T-cell (primary cell): ENCODE measurements around the gene NMBR. TPM values are rescaled to one million over a fixed set of nuclear protein-coding genes. Genes with fewer than 3 reads are reported as not detected.

Experiments
- ATAC-seq, 4 experiments: fragments of 200-7000 bp in 3 of 4; fragments of 150-1000 bp in 1 of 4; cut with Tn5 transposase; replicated peaks in 1 of 4; 1 replicate in 3 of 4; 2 replicates in 1 of 4; pipeline ENCODE4 v1.10.0; 2021; ENCODE audit warnings: moderate library complexity in 3 of 4, mild to moderate bottlenecking in 2 of 4, moderate number of reproducible peaks in 1 of 4
- CTCF ChIA-PET, 2 donors: fragments of 300-600 bp; sonication (Branson Sonifier 250); formaldehyde crosslinking; loops; one replicate each; lab custom pipeline; 2022; ENCODE audit warnings: antibody characterized with exemption in 2 of 2; lab: Charles Lee
- POLR2A ChIA-PET, 2 donors: fragments of 300-600 bp; sonication (Branson Sonifier 250); formaldehyde crosslinking; loops; one replicate each; lab custom pipeline; 2022; ENCODE audit warnings: antibody characterized with exemption in 2 of 2; lab: Charles Lee
- DNase-seq, 35 experiments: peaks; one replicate each; pipeline versions ENCODE4 v3.0.0 to v3.0.0-alpha.2; 2013 to 2023
- H3K27ac ChIP-seq: one replicate; pipeline ENCODE4 v1.5.1; 2013; ENCODE audit warnings: low read length
- H3K27me3 ChIP-seq, 2 experiments: replicated peaks in 1 of 2; 1 replicate in 1 of 2; 2 replicates in 1 of 2; pipeline versions ENCODE4 v1.6.1 to v1.7.0; 2013; ENCODE audit warnings: low read length in 1 of 2, mixed read lengths in 1 of 2; ENCODE audit not compliant: control insufficient read depth in 2 of 2, insufficient read depth in 2 of 2; ENCODE audit errors: extremely low read depth in 1 of 2
- H3K36me3 ChIP-seq, 2 donors: 1 replicate in 1 of 2; 2 replicates in 1 of 2; pipeline versions ENCODE4 v1.6.1 to v1.7.0; 2013; ENCODE audit warnings: low read length in 1 of 2; ENCODE audit not compliant: control insufficient read depth in 2 of 2, insufficient read depth in 1 of 2; ENCODE audit errors: extremely low read depth in 1 of 2
- H3K4me1 ChIP-seq, 2 experiments: 1 replicate in 1 of 2; 2 replicates in 1 of 2; pipeline versions ENCODE4 v1.6.1 to v1.7.0; 2013; ENCODE audit warnings: low read length in 2 of 2, mixed read lengths in 1 of 2; ENCODE audit not compliant: insufficient read depth in 2 of 2, control insufficient read depth in 1 of 2; ENCODE audit errors: extremely low read depth in 1 of 2
- H3K4me3 ChIP-seq, 2 donors: 1 replicate in 1 of 2; 2 replicates in 1 of 2; pipeline versions ENCODE4 v1.5.1 to v1.7.0; 2013; ENCODE audit warnings: mild to moderate bottlenecking in 2 of 2, low read length in 1 of 2, moderate library complexity in 1 of 2; ENCODE audit not compliant: control insufficient read depth in 1 of 2; ENCODE audit errors: extremely low read depth in 1 of 2
- H3K9me3 ChIP-seq: 2 replicates; pipeline ENCODE4 v1.7.0; 2013
- H3K27ac Mint-ChIP-seq, 2 donors: one replicate each; pipeline ENCODE4 v1.8.0; 2020 to 2021; ENCODE audit warnings: mild to moderate bottlenecking in 2 of 2, mixed read lengths in 2 of 2
- H3K27me3 Mint-ChIP-seq, 2 donors: one replicate each; pipeline ENCODE4 v1.8.0; 2021 to 2022; ENCODE audit warnings: mixed read lengths in 2 of 2
- H3K36me3 Mint-ChIP-seq: one replicate; pipeline ENCODE4 v1.8.0; 2021; ENCODE audit warnings: mixed read lengths
- H3K4me1 Mint-ChIP-seq, 3 donors: one replicate each; pipeline ENCODE4 v1.8.0; 2020 to 2022; ENCODE audit warnings: mixed read lengths in 3 of 3, mild to moderate bottlenecking in 1 of 3
- H3K4me3 Mint-ChIP-seq, 3 donors: one replicate each; pipeline ENCODE4 v1.8.0; 2020 to 2022; ENCODE audit warnings: mild to moderate bottlenecking in 3 of 3, mixed read lengths in 3 of 3, moderate library complexity in 3 of 3
- H3K9me3 Mint-ChIP-seq, 3 donors: one replicate each; pipeline ENCODE4 v1.8.0; 2020 to 2022; ENCODE audit warnings: mixed read lengths in 3 of 3
- WGBS: methylation state at CpG from one replicate; pipeline ENCODE4 v1.1.5; 2013; ENCODE audit warnings: missing lambda C conversion rate; ENCODE audit not compliant: insufficient coverage; 5-methylcytosine and 5-hydroxymethylcytosine counted together
- total RNA-seq, 35 experiments: library from RNA in 6 of 35; stranded (reverse) in 6 of 35; fragments of 120-200 nt in 1 of 35; gene quantifications; one replicate each; pipeline versions ENCODE4 v1.2.1 to v1.2.4 and lab custom pipeline; 2013 to 2026

NMBR gene
- total RNA-seq, 5 donors from 2014 or later (not counting 1 experiment from before 2014, with no cell fraction given) = not detected

DNA sequence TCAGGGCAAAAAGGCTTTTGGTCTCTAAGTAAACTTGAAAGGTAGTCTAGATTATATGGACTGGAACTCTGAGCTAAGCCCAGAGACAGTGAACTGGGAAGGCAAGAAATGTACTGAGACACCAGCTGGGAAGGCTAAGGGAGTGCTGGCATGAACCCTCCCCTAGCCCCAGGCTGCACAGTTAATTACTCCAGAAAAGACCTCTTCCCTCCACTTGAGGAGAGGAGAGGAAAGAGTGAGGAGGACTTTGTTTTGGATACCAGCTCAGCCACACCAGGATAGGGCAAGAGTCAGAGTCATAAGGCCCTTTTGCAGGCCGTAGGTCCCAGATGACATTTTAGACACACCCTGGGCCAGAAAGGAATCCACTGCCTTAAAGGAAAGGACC is 98.3 kb downstream of the NMBR start:
- H3K4me1 ChIP-seq = no peaks in the 10 kb centered on the region
- H3K9me3 ChIP-seq = no peaks in the 10 kb centered on the region
- Mint-ChIP-seq H3K36me3 (no peaks in the 10 kb centered on the region), H3K4me1 (no peaks in the 10 kb centered on the region), H3K27ac (no peak overlapping the region), H3K27me3 (peaks cover 10 to 17% of the 10 kb centered on the region in 2 donors), H3K4me3 (no peak overlapping the region), H3K9me3 (peaks cover 11 to 31% (median 18%) of the 10 kb centered on the region in 3 donors)
- H3K36me3 ChIP-seq = no peaks in the 10 kb centered on the region
- ChIA-PET POLR2A (no interaction called here), CTCF (no interaction called here)
- H3K27ac ChIP-seq = no peak overlapping the region
- no peaks in the 10 kb centered on the region for H3K27me3 ChIP-seq
- DNase-seq = no peak
- no peak for ATAC-seq
- 88% methylated on average over 1 of the region's 1 CpG for WGBS
- no peak overlapping the region for H3K4me3 ChIP-seq

DNA sequence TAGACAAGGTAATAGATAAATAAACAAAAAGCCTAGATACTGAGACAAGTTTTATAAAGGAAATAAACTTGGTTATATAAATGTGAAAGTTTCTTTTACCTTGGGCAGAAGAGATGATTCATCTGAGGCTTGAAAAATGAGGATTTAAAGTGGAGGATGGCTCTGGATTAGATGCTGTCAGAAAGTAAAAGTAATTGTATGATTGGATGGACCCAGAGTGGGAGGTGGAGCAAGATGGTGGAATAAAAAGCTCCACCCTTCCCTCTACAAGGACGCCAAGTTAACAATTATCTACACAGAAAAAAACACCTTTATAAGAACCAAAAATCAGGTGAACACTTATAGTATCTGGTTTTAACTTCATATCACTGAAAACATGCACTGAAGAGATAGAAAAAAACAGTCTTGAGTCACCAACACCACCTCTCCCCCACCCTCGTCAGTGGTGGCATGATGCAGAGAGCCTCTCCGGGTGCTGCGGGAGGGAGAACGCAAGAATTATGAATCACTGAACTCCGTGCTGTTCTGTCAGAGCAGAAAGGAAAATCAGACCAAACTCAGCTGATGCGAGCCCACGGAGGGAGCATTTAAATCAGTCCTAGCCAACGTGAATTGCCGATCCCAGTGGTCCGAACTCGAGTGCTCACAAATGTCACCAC is 98.9 kb downstream of the NMBR start:
- CTCF ChIA-PET = no interaction called here
- POLR2A ChIA-PET = no interaction called here
- Histone ChIP-seq H3K4me3 (no peak overlapping the region), H3K36me3 (no peaks in the 10 kb centered on the region), H3K27me3 (no peaks in the 10 kb centered on the region), H3K4me1 (no peaks in the 10 kb centered on the region), H3K9me3 (no peaks in the 10 kb centered on the region), H3K27ac (no peak overlapping the region)
- no peak overlapping the region for H3K4me3 Mint-ChIP-seq
- no peaks in the 10 kb centered on the region for H3K36me3 Mint-ChIP-seq
- H3K27ac Mint-ChIP-seq = no peak overlapping the region
- 97% methylated on average over 11 of the region's 12 CpGs for WGBS
- H3K9me3 Mint-ChIP-seq = peaks cover 11 to 28% (median 18%) of the 10 kb centered on the region in 3 donors
- peaks cover 13 to 18% of the 10 kb centered on the region in 2 donors for H3K27me3 Mint-ChIP-seq
- ATAC-seq (no peak), DNase-seq (no peak)
- H3K4me1 Mint-ChIP-seq = no peaks in the 10 kb centered on the region

DNA sequence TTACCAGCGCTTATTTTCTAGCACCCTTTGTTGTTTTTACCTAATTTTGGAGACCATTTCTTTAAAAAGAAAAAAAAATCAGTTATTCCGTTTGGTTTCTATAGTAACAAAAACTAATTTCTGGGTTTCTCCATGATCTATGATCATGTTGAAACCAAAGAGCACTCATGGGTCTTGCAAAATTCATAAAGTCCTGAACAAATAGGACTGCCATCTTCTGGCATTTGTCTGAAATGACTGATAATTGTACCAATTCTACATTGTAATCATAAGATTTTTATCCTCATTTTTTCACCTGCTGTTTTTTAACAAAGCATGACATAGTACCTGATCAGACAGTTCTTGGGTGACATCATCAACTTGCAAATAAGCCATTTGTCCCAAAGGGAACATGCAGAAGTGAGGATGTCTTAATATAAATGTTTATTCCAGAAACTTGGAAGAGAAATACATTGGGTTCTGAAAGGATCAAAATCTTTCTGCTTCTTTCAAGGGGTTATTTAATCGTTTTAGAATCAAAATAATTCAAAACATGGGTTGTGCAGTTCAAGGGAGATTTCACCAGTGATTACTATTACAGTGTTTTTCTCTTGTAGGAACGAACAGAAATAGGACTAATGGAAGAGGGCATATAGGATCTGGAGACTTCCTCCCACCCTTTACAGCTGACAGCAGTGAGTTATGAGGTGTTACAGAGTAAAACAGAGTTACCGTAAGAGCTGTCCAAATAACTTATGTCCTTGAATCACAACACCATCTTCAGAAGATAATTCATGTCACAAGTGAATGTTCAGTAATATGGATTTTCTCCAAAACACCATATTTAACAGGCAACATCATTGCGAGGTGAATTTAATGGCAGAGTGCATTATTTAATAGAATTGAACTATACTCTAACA is 101.3 kb downstream of the NMBR start:
- no peak for ATAC-seq
- Mint-ChIP-seq H3K9me3 (peaks cover 4 to 10% (median 5%) of the 10 kb centered on the region in 3 donors), H3K4me1 (no peaks in the 10 kb centered on the region), H3K27me3 (peaks cover 13 to 20% of the 10 kb centered on the region in 2 donors), H3K27ac (no peak overlapping the region), H3K4me3 (no peak overlapping the region), H3K36me3 (no peaks in the 10 kb centered on the region)
- ChIA-PET POLR2A (no interaction called here), CTCF (interaction anchor here in 1 of 2 donors (0.7 kb wide), 1 partner anchor 370 kb away, joined by 3 read pairs; no protein-coding TSS in a partner anchor)
- WGBS = no CpG with 5 or more reads among the region's 6 CpGs
- Histone ChIP-seq H3K36me3 (no peaks in the 10 kb centered on the region), H3K9me3 (no peaks in the 10 kb centered on the region), H3K4me3 (no peak overlapping the region), H3K4me1 (no peaks in the 10 kb centered on the region), H3K27ac (no peak overlapping the region), H3K27me3 (no peaks in the 10 kb centered on the region)
- no peak for DNase-seq

DNA sequence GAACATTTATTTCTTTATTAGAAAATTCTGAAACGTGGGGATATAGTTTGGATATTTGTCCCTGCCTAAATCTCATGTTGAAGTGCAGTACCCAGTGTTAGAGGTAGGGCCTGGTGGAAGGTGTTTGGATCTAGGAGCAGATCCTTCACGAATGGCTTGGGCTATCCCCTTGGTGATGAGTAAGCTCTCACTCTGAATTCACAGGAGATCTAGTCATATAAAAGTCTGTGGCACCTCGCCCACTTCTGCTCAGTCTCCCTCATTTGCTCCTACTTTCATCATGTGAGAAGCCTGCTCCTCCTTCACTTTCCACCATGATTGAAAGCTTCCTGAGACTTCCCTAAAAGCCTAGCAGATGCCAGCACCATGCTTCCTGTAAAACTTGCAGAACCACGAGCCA is 111.0 kb downstream of the NMBR start:
- no peak for DNase-seq
- WGBS = 52% methylated on average over 4 of the region's 4 CpGs

DNA sequence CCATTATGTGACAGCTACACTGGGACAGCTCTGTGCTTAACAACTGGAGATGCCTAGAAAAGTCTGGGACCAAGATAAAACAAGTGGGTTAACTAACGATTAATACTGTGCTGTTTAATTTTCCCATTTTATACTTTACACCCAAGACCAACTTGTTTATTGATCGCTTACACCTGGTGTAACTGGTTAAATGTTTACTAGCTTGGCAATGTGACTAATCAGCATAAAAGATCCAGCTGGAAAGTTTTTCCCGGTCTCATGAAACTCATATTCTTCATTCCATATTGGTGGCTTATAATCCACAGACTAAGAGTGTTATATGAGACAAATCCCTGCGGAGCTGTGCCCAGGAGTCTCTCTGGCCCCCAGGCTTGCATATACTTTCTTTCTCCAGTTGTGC is 115.9 kb downstream of the NMBR start:
- CTCF ChIA-PET = interaction anchor here in 1 of 2 donors (0.5 kb wide), 1 partner anchor 177 kb away, joined by 5 read pairs; no protein-coding TSS in a partner anchor
- Histone ChIP-seq H3K36me3 (no peaks in the 10 kb centered on the region), H3K9me3 (no peaks in the 10 kb centered on the region), H3K4me1 (no peaks in the 10 kb centered on the region), H3K27me3 (no peaks in the 10 kb centered on the region), H3K4me3 (no peak overlapping the region), H3K27ac (no peak overlapping the region)
- no peaks in the 10 kb centered on the region for H3K4me1 Mint-ChIP-seq
- H3K27ac Mint-ChIP-seq = no peak overlapping the region
- ATAC-seq = no peak
- no peak overlapping the region for H3K4me3 Mint-ChIP-seq
- POLR2A ChIA-PET = no interaction called here
- WGBS = no CpG with 5 or more reads among the region's 4 CpGs
- H3K9me3 Mint-ChIP-seq = peaks cover 10 to 18% (median 13%) of the 10 kb centered on the region in 3 donors
- H3K27me3 Mint-ChIP-seq = peaks cover 0 to 4% of the 10 kb centered on the region in 2 donors
- no peak for DNase-seq
- H3K36me3 Mint-ChIP-seq = no peaks in the 10 kb centered on the region

More for the DNA sequence above, 111.0 kb downstream of the NMBR start:
- Mint-ChIP-seq H3K9me3 (no peaks in the 10 kb centered on the region), H3K27me3 (peaks cover 0 to 3% of the 10 kb centered on the region in 2 donors), H3K4me1 (no peaks in the 10 kb centered on the region), H3K27ac (no peak overlapping the region), H3K4me3 (no peak overlapping the region), H3K36me3 (no peaks in the 10 kb centered on the region)
- POLR2A ChIA-PET = no interaction called here
- no peaks in the 10 kb centered on the region for H3K27me3 ChIP-seq
- no peak for ATAC-seq
- H3K4me1 ChIP-seq = no peaks in the 10 kb centered on the region
- no peak overlapping the region for H3K27ac ChIP-seq
- H3K36me3 ChIP-seq = no peaks in the 10 kb centered on the region
- no peak overlapping the region for H3K4me3 ChIP-seq
- H3K9me3 ChIP-seq = no peaks in the 10 kb centered on the region
- CTCF ChIA-PET = no interaction called here

DNA sequence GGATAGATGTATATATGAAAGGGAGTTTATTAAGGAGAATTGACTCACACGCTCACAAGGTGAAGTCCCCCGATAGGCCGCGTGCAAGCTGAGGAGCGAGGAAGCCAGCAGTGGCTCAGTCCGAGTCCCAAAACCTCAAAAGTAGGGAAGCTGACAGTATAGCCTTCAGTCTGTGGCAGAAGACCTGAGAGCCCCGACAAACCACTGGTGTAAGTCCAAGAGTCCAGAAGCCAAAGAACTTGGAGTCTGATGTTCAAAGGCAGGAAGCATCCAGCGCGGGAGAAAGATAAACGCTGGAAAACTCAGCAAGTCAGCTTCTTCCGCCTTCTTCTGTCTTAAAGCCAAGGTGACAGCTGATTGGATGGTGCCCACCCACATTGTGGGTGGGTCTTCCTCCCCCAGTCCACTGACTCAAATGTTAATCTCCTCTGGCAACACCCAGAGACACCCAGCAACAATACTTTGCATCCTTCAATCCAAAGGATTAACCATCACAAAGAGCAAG is 116.8 kb downstream of the NMBR start:
- Histone ChIP-seq H3K36me3 (no peaks in the 10 kb centered on the region), H3K27ac (no peak overlapping the region), H3K4me1 (no peaks in the 10 kb centered on the region), H3K27me3 (no peaks in the 10 kb centered on the region), H3K4me3 (peak overlapping the region; percentile 0 to 21), H3K9me3 (no peaks in the 10 kb centered on the region)
- peaks cover 0 to 4% of the 10 kb centered on the region in 2 donors for H3K27me3 Mint-ChIP-seq
- ATAC-seq = no peak
- DNase-seq = peak in 2 of 35 experiments; percentile 3 to 8
- H3K9me3 Mint-ChIP-seq = peaks cover 10 to 18% (median 16%) of the 10 kb centered on the region in 3 donors
- no peaks in the 10 kb centered on the region for H3K36me3 Mint-ChIP-seq
- ChIA-PET CTCF (interaction anchor here in 1 of 2 donors (0.5 kb wide), 1 partner anchor 178 kb away, joined by 5 read pairs; no protein-coding TSS in a partner anchor), POLR2A (no interaction called here)
- H3K27ac Mint-ChIP-seq = no peak overlapping the region
- WGBS = 83% methylated on average over 11 of the region's 11 CpGs
- no peaks in the 10 kb centered on the region for H3K4me1 Mint-ChIP-seq
- H3K4me3 Mint-ChIP-seq = peak overlapping the region; percentile 25 to 64 (median 37)
